ACC112 (cell line): Measurements from ENCODE around the gene CPNE4.

ENCODE experiments used
- H2AFZ ChIP-seq: fragments of 200-600 bp; sonication (generic); one replicate; pipeline ENCODE4 v1.6.0; 2017; ENCODE audit warnings: antibody characterized with exemption, low read length; ENCODE audit not compliant: unreplicated experiment
- H3K27ac ChIP-seq: fragments of 200-600 bp; sonication (generic); 2 replicates; pipeline ENCODE4 v1.5.1; 2014; ENCODE audit warnings: low read depth, mild to moderate bottlenecking, antibody characterized with exemption, low read length, moderate library complexity
- H3K27me3 ChIP-seq: fragments of 200-600 bp; sonication (generic); 2 replicates; pipeline ENCODE4 v1.6.1; 2014; ENCODE audit warnings: mild to moderate bottlenecking, antibody characterized with exemption, low read length, moderate library complexity, mixed read lengths; ENCODE audit not compliant: insufficient read depth
- H3K36me3 ChIP-seq: fragments of 200-600 bp; sonication (generic); 2 replicates; pipeline ENCODE4 v1.6.1; 2016; ENCODE audit warnings: mild to moderate bottlenecking, antibody characterized with exemption, low read length, moderate library complexity, mixed read lengths; ENCODE audit not compliant: insufficient read depth
- H3K4me1 ChIP-seq: fragments of 200-600 bp; sonication (generic); one replicate; pipeline ENCODE4 v1.6.1; 2016; ENCODE audit warnings: low read length, mixed read lengths; ENCODE audit not compliant: insufficient read depth, unreplicated experiment, control insufficient read depth
- H3K4me3 ChIP-seq: fragments of 200-600 bp; sonication (generic); 2 replicates; pipeline ENCODE4 v1.5.1; 2014; ENCODE audit warnings: mild to moderate bottlenecking, low read depth, low read length
- H3K79me2 ChIP-seq: fragments of 200-600 bp; sonication (generic); one replicate; pipeline ENCODE4 v1.6.0; 2016; ENCODE audit warnings: low read length; ENCODE audit not compliant: control insufficient read depth, unreplicated experiment, insufficient read depth

CPNE4 gene

DNA sequence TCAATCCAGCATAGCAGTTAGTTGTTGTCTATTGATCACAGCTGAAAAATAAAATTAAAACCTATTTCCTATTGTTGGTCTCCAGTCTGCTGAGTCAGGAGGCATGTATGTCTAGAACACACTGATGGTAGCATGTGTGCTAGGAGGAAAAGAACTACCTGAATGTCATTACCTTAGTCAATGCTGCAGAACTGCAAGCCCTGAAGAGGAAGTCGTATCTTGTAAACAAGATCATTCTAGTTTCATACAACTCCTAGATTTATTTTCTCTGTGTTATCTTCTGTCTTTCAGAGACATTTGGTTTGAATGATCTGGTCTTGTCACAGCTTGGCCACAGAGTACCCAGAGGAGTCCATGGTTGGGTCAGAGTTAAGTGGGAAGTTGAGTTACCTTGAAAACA lies 422.1 kb downstream of the CPNE4 start:
- Histone ChIP-seq H2AFZ (no peak overlapping the region), H3K79me2 (no peaks in the 10 kb centered on the region), H3K4me1 (no peaks in the 10 kb centered on the region), H3K4me3 (no peak overlapping the region), H3K27me3 (peaks cover 12% of the 10 kb centered on the region; the same call in 1 of the 2 replicates), H3K36me3 (no peaks in the 10 kb centered on the region), H3K27ac (no peak overlapping the region)

DNA sequence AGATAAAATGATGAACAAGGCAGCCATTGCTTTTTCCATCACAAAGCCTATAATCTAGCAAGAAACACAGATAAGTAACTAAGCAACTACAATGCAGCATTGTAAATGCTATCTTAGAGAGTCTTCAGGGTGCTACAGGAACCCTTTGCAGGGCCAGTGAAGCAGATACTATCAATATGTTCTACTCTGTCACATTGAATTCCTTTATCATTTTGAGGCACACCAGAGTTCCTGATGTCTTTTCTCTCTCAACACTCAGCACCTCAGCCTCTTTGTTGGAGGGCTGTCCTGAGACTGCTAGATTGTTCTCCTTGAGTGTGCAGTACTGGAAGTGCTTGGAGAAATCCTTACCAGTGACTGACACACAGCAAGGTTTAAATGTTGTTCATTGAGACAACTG lies 424.6 kb downstream of the CPNE4 start:
- Histone ChIP-seq H3K4me1 (no peaks in the 10 kb centered on the region), H3K36me3 (no peaks in the 10 kb centered on the region), H3K79me2 (no peaks in the 10 kb centered on the region), H3K27ac (no peak overlapping the region), H2AFZ (no peak overlapping the region), H3K27me3 (peaks cover 12% of the 10 kb centered on the region; the same call in 1 of the 2 replicates), H3K4me3 (no peak overlapping the region)

DNA sequence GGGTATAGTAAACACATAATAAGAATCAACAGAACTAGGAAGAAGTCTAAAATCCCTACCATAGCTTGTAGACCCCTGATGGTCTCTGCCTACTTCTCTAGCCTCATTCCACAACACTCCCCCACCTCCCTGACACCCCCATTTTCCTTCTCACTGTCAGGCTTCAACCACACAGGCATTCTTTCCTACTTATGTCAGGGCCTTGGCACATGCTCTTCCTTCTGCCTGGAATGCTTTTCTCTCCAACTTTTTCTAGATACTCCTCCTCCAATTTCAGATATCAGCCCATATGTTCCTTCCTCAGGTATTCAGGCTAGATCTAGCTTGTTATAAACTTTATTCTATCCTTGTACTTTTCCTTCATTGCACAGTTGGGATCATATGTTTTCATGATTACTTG lies 426.1 kb downstream of the CPNE4 start:
- peaks cover 12% of the 10 kb centered on the region; the same call in 1 of the 2 replicates for H3K27me3 ChIP-seq
- no peak overlapping the region for H2AFZ ChIP-seq
- H3K4me3 ChIP-seq: no peak overlapping the region
- no peak overlapping the region for H3K27ac ChIP-seq
- no peaks in the 10 kb centered on the region for H3K4me1 ChIP-seq
- H3K79me2 ChIP-seq: no peaks in the 10 kb centered on the region
- no peaks in the 10 kb centered on the region for H3K36me3 ChIP-seq

DNA sequence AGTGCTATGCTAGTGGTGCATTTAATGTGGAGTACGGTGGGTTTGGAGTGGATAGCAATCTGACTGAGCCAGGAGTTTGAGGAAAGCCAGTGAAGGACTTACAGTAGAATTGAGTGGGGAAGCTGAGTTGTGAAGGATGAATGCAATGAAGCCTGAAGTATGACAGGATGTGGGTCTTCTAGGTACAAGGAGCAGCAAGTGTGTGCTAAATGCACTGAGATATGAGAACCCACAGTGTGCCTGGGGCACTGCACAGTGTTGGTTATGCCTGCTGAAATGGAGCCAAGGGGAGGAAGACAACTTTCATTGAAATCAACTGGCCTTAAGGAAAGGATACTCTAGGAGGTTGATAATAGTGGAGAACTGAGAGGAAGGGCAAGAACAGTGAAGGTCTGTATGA lies 426.5 kb downstream of the CPNE4 start:
- Histone ChIP-seq H3K36me3 (no peaks in the 10 kb centered on the region), H3K4me3 (no peak overlapping the region), H2AFZ (no peak overlapping the region), H3K27me3 (peaks cover 12% of the 10 kb centered on the region; the same call in 1 of the 2 replicates), H3K27ac (no peak overlapping the region), H3K79me2 (no peaks in the 10 kb centered on the region), H3K4me1 (no peaks in the 10 kb centered on the region)

DNA sequence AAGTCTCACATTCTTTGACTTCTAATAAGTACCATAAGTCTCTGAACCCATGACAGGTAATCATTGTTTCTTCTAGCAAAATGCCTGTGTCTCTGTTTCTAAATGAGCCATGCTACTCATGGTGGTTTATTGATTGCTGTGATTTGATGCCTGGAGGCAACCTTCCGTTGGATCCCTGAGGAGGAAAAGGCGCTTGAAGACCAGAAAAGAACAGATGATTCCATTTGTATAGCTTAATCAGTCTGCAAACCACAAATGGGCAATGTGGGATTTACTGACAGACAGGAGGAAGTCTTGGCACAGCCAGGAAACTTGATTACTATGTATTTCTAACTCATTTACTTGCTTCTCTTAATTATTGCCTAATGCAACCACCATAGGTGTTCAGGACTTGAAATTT lies 428.9 kb downstream of the CPNE4 start:
- Histone ChIP-seq H3K36me3 (no peaks in the 10 kb centered on the region), H3K27me3 (peaks cover 13% of the 10 kb centered on the region; the same call in 1 of the 2 replicates), H3K79me2 (no peaks in the 10 kb centered on the region), H2AFZ (no peak overlapping the region), H3K4me1 (no peaks in the 10 kb centered on the region), H3K4me3 (no peak overlapping the region), H3K27ac (no peak overlapping the region)

DNA sequence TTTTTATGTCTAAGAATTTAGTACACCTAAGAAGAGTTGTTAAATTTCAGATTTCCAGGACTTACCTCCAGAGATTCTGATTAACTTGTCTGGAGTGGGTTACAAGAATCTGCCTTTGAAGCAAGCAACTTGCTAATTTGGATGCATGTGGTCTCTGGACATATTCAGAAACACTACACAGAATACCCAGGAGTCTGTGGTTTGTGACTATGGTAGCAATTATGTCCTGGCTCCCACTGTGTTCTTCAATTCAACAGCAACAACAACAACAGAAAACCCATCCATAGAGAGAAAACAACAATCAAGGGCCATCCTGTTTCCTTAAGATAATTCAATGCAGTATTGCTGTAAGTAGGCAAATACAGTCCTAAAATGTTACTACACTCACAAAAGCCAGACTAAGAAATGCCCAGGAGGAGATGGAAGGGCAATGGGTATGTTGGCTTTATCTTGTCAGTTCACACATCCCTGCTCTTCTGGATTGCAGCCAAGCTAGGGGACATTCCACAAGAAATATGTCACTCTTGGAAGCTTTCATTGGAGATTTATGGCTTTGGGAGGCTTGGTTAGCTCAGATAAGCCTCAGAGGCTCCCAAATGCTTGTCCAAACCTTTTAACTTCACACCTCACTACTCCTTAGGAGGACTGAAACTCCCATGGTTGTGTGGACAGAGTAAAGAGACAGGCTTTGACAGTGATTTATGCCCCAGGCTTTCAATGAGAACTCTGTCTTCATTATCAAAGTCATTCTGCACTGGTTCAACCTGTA lies 432.6 kb downstream of the CPNE4 start:
- no peak overlapping the region for H2AFZ ChIP-seq
- no peak overlapping the region for H3K4me3 ChIP-seq
- H3K27ac ChIP-seq: no peak overlapping the region
- H3K27me3 ChIP-seq: peaks cover 12% of the 10 kb centered on the region; the same call in 1 of the 2 replicates
- no peaks in the 10 kb centered on the region for H3K4me1 ChIP-seq
- no peaks in the 10 kb centered on the region for H3K36me3 ChIP-seq
- no peaks in the 10 kb centered on the region for H3K79me2 ChIP-seq

GRCh38 chr3:131597816-131598215 lies 437.0 kb downstream of the CPNE4 start:
- H3K4me3 ChIP-seq: no peak overlapping the region
- H3K36me3 ChIP-seq: no peaks in the 10 kb centered on the region
- H3K79me2 ChIP-seq: no peaks in the 10 kb centered on the region
- H3K27ac ChIP-seq: no peak overlapping the region
- H3K27me3 ChIP-seq: peaks cover 7% of the 10 kb centered on the region; the same call in 1 of the 2 replicates
- no peaks in the 10 kb centered on the region for H3K4me1 ChIP-seq
- no peak overlapping the region for H2AFZ ChIP-seq

- Histone ChIP-seq H3K79me2 (no peaks in the 10 kb centered on the region), H3K4me3 (no peak overlapping the region), H3K27ac (no peak overlapping the region), H3K4me1 (no peaks in the 10 kb centered on the region), H3K36me3 (no peaks in the 10 kb centered on the region), H2AFZ (no peak overlapping the region), H3K27me3 (peaks cover 7% of the 10 kb centered on the region; the same call in 1 of the 2 replicates)
Measured at GRCh38 chr3:131596884-131597283, 437.9 kb downstream of the CPNE4 start.

GRCh38 chr3:131591394-131592014 lies 443.3 kb downstream of the CPNE4 start:
- Histone ChIP-seq H3K27me3 (no peaks in the 10 kb centered on the region; the same call in 1 of the 2 replicates), H3K4me3 (no peak overlapping the region), H2AFZ (no peak overlapping the region), H3K79me2 (no peaks in the 10 kb centered on the region), H3K27ac (no peak overlapping the region), H3K4me1 (no peaks in the 10 kb centered on the region), H3K36me3 (no peaks in the 10 kb centered on the region)

GRCh38 chr3:131586277-131586676 lies 448.5 kb downstream of the CPNE4 start:
- Histone ChIP-seq H2AFZ (no peak overlapping the region), H3K27me3 (no peaks in the 10 kb centered on the region; the same call in 1 of the 2 replicates), H3K79me2 (no peaks in the 10 kb centered on the region), H3K4me3 (no peak overlapping the region), H3K27ac (no peak overlapping the region), H3K4me1 (no peaks in the 10 kb centered on the region), H3K36me3 (no peaks in the 10 kb centered on the region)

- Histone ChIP-seq H3K27me3 (no peaks in the 10 kb centered on the region), H3K4me1 (no peaks in the 10 kb centered on the region), H3K79me2 (no peaks in the 10 kb centered on the region), H2AFZ (no peak overlapping the region), H3K36me3 (no peaks in the 10 kb centered on the region), H3K4me3 (no peak overlapping the region), H3K27ac (no peak overlapping the region)
Measured at GRCh38 chr3:131582438-131582837, 452.4 kb downstream of the CPNE4 start.
